Activated T-cell treated with anti-CD3 and anti-CD28 coated beads, Interleukin-2, amount 50 U/mL, for 48 hours (primary cell): ENCODE measurements around the gene CYP46A1.

Experiments used
- DNase-seq, 2 experiments: peaks; one replicate each; pipeline ENCODE4 v3.0.0-alpha.2; 2020

The CYP46A1 gene

DNA sequence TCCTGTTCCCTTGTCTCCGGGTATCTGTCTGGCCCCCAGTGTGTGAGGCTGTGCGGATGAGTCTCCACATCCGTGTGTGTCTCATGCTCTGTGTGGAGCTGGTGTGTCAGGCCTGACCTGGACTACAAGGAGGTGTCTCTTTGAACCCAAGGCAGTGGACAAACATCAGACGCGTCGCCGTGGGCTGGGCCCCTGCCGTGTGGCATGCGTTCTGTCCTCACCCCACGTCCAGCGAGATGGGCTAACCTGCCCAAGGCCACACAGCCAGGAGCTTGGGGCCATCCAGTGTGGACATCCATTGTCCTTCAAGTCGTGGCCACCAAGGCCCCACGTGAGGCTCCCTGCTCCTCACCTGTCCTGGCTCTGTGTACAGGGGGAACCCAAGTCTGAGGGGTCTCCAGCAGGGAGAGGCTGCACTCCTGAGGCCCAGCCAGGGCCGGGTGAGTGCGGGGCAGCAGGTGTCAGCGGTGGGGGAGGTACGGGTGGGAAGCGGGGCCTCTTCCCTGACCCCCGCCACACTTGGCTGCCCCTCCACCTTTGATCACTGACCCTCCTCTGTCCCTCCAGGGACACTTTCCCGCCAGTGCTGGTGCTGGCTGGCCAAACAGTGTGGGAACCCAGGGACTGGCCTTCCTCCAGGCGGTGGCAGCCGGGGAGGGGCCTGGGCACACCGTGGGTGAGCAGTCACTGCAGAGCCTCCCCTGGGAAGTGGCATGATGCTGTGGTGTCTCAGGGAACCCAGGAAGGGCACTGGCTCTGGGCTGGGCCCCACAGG lies 48.5 kb downstream of the CYP46A1 start:
- no peak for DNase-seq

DNA sequence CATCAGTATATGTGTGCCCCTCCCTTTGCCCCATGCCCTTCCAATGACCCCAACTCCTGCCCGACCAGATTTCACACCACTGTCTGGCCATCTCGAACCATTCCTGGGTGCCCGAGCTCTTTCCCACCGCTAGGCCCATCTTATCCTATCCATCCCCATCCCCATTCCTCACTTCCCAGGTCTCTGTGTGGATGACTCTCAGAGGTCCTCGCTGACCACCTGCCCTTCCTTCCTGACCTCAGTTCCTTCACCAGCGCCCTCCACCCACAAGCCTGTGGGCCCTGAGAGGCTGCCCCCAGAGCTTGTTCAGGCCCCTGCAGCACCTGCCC lies 49.1 kb downstream of the CYP46A1 start:
- no peak for DNase-seq

DNA sequence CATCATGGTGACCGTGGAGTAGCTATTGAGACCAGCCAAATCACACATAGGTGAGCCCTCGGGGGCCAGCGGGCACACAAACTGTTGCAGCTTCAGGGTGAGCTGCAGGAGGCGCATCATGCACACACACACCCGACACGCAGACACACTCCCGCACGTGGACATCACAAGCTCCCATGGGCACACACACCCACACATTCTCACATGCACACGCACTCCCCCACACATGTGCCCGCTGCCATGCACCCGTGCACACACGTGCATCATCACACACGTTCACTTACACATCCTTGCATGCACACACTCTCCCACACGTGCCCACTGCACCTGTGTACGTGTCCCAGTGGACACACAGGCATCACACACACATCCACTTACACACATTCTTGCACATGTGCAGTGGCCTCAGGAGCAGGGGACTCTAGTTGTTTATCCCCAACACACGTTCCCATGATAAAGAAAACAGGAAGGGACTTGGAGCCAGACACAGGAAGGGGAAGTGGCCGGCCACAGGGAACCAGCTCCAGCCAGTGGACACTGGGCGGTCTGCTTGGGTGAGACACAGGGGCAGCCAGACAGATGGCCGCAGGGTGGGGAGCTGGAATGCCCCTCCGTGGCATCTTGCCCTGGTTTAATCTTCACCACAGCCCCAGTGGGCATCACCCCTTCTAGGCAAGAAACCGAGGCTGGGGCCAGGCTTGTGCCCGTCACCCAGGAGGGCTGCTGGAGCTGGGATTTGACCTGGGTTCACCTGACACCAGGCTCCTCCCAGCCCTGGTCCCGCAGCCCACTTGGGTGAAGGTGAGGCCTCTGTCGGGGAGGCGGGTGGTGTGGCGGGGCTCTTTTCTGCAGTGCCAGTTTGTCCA lies 49.7 kb downstream of the CYP46A1 start:
- DNase-seq: no peak

DNA sequence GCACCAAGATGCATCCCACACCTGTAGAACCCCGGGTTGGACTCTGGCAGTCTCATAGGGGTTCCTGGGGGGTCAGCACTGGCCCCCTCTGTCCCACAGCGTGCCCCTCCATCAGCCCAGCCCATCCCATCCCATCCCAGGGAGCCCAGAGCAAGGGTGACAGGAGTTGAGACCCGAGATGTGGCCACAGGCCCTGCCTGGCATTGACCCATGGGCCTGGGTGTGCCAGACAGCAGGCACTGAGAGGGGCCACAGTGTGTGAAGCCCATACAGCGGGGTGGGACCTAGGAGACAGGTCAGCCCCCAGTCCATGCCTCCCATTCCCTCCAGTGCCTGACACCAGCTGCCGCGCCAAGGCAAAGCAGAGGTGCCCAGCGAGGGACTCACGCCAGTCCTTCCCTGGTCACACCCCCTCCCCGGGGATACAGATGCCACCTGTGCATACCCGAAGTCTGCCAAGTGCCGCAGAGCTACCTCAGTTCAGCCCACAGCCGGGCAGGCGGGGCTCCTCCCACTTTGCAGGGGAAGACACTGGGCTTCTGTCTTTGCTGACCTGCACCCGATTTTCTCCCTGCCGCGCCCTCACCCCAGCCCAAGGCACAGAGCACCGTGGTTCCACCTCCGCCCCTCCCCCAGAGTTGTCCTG lies 50.4 kb downstream of the CYP46A1 start:
- no peak for DNase-seq

DNA sequence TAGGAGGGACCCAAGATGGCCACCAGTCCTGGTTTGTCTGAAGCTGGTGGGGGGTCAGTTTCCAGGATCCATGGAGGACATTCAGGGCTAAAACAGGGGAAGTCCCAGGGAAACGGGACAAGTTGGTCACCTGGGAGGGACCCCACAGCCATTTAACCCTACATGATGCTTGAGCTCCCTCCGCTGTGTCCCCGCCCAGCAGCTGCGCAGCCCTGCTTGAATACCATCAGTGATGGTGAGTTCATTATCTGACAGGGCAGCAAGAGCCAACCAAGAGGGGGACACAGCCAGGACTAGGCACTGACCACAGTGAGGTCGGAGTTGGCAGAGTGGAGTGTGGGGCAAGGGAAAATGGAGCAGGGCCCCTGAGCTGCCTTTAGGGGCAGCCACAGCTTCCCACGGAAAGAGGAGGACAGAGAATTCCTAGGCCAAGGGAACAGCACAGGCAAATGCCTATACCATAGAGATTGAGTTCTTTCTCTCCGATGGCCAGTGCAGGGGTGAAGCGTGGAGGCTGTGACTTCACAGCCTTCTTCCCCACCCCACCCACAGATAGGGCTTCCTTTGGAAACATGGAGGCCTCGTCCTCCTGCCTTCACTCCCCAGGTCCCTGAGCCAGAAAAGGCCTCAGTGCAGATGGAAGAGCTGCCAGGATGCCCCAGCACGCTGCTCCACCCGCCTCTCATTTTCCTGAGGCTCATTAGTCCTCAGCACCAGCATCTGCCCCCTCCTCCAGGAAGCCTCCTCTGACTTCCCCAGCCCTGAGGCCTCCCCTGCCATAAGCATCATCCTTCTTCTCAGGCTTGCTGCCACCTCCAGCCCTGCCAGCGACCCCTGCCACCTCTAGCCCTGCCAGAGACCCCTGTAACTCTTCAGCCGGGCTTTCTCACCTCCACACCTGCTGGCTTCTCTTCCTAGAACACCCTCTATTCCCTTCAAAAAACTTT lies 51.4 kb downstream of the CYP46A1 start:
- DNase-seq: no peak

DNA sequence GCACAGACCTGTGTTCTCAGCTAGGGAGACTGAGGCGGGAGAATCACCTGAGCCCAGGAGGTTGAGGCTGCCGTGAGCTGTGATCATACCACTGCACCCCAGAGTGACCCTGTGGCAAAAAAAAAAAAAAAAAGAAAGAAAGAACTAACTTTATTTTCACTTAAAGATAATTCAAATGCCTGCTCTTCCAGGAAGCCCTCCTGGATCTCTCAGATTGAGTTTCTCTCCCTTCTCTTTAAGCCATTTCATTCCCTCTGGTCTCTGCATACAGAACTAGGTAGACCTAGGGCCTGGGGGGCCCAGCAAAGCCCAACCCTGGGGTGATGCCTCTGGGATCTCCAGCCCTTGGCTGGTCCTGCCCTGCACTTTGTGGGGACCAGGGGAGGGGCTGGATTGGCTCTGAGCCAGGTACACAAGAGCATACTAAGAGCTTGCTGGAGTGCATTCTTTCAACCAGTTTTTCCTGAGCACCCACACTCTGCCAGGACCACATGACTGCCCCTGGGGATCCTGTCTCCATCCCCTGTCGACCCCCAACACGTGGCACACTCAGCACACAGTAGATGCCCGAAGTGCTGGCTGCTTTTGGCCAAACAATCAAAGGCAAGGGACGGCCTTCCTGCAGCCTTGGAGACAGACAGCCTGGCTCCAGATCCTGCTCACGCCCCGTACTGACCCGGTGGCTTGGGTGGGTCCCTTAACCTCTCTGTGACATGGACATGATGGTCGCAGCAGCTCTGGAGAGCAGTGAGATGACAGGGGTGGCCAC lies 52.7 kb downstream of the CYP46A1 start:
- DNase-seq: no peak

DNA sequence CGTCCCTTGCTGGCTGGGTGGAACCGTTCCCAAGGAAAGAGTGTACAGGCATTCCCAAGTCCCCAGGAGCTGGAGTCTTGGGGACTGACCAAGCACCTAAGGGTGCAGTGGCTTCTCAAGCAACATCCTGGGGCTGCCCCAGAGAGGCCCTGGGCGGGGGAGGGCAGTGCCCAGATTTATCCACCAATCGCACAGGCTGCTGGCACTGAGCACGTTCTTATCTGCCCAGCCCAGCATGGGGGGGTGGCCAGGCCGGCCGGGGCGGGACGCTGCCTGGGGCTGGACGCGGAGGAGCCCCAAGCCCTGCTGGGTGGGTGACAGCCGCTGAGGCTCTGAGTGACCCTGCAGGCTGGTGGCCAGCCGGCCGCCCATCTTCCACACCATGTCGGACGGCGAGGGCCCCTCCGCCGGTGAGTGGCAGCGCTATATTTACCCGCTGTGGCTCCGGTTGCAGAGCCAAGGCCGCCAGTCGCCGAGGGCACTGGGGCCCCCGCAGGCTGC lies 53.4 kb downstream of the CYP46A1 start:
- DNase-seq: no peak

DNA sequence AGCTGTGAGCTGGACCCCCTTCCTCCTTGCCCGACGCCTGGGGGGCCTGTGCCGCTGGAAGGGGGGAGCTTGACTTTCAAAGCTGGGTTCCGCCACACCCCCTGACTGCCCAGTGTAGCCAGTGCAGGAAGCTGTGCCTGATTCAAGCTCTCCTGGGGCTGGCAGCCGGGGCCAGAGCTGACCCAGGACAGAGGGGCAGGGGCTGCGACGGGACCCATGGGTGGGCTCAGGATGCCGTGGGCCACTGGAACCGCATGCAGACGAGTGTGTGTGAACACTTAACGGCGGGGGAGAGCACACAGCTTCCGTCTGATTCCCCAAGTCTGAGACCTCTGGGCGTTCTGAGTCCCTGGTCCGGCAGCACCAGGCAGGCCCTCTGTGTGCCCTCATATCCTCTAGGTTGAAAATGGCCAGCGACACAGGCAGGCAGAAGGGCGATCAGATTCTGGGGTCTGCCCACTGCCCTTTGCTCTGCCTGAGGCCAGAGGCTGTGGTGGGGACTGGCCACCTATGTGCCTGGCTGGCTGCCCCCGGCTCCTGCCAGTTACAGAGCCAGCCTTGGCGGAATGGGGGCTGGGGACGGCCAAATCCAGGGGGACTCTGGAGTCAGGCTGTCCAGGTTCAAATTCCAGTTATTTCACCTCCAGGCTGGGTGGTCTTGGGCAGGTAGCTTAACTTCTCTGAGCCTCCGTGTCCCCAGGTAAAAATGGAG lies 54.0 kb downstream of the CYP46A1 start:
- no peak for DNase-seq

DNA sequence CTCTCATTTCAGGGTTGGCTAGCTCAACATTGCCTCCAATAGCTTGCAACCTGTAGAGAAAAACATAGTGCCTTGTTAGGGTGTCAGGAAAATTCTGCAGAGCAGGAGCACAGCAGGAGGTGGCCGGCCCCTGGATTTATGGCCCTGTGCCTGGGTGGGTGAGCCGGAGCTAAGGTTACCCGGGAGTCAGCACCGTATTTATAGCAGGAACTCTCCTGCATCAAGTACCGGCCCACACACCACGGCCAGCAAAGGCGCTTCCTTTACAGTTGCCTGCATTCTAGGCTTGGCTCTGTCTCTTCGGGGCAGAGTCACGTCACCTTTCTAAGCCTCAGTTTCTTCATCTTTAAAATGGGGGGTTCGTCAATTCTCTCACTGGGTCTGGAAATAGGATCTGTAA lies 56.3 kb downstream of the CYP46A1 start:
- no peak for DNase-seq

DNA sequence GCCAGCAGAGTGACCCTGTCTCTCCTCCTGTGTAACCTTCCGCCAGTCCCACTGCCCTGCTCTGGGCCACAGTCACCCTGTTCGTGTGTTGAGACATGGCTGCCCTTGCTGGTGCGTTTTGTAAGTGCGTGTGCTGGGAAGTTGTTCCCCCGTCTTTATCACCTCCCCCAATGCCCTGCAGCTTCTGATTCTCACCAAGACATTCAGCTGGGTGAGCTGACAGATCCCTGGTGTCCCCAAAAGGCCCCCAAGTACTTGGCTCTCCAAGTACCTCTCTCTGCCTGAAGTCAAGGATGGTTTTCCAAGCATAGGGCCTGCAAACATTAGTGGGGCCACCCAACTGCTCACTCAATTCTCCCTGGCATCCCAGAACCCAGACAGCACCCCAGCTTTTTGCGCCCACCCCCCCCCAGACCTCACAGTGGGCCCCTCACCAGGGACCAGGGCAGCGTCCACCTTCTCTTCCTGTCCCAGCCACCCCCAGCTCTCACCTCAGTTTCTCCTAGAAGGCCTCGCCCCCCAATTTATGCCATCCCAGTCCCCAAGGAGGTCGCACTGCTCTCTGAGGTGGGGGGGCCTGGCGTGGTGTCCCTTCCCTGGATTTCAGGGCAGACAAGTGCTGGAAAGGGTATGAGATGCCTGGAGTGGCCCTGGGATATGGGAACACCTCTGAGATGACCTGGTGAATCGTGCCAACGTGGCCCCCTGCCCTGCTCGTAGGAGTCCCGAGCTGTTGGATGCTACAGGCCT lies 57.3 kb downstream of the CYP46A1 start:
- no peak for DNase-seq

DNA sequence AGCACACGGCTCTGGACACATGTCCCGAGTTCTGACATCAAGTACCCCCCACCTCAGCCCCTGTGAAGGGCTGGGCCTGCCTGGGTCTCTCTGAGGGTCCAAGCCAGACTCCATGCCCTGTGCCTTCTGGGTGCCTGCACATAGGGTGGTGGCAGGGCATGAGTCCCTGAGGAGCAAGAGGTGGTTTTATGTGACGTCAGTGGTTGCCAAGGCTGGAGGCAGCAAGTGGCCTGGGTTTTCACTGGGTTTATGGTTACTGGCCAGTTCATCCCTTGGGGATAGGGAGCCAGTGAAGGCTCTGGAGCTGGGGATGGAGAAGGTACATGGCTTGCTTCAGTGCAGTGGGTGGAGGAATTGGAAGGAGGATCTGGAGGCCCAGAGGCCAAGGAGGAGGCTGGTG lies 58.0 kb downstream of the CYP46A1 start:
- DNase-seq: no peak

DNA sequence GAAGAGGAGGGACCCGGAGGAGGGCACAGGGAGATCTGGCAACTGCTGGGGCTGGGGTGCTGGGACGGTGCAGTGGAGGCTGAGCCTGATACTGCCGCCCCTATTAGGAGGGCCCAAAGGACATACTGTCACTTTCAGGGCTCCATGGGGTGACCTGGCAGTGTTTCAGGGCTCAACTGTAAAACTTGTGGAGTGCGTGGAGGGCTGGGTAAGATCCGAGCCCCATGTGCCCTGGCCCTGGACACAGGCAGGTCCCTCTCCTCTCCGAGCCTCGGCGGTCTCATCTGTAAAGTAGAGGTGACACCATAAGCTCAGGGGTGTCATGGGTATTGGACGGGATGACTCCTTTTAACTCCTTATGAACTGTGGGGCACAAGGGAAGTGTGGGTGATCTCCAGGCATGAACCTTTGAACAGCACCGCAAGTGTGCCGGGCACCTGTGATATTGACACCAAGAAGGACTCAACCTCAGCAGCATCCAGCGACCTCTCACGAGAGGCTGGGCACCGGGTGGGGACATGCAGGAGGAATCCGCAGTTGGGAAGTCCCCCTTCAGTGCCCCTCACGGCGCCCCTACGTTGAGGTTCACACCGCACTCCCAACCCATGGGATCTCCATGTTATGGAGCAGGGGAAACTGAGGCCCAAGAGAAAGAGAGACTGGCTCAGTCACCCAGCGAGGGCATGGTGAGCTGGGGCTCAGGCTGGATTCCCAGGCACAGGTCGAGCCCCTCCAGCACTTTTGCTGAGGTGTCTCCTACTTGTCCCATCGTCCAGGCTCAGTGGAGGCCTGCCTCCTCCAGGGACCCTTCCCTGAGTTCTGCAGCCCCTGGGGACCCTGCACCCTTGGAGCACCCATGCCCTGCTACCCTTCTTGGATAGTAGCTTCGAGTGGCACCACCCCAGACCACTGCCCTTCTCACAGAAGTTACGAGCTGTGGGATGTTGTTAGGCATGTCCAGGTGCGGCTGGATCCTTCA lies 58.7 kb downstream of the CYP46A1 start:
- no peak for DNase-seq

DNA sequence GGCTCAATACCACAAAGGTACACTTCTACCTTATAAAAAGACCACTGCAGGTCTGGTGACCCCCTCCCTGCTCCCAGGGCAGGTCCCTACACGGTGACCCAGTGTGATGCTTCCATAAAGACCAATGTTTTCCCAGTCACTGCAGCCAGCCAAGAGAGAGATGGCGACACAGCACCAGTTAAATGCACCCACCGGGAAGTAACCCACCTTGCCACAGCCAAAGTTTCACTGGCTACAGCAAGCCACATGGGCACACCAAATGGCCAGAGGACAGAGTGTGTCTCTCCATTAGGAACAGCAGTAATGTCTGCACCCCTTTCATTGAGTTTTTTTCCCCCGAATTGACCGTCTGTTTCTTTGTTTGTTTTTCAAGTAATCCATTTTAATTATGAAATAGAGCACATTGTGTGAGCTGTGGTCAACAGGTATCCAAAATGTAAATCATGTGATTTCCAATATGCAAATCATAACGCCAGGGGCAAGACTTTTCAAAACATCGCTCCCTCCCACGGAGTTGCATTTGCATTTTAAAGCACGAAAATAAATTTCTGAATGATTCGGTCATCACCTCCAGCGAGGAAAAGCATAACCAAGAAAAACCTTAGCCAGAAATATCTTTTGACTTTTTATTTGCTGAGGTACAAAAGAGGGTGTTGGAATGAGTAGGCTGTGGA lies 60.2 kb downstream of the CYP46A1 start:
- DNase-seq: no peak

DNA sequence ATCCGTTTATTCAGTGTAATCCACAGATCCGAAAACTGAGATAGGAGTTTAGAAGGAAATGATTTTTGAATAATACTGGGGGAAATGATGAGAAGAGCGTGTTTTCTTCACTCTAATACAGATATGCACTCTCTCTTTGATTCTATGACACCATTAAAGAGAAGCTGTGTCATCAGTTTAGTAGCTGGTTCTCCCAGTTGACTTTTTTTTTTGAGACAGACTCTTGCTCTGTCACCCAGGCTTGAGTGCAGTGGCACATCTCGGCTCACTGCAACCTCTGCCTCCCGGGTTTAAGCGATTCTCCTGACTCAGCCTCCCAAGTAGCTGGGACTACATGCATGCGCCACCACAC lies 60.8 kb downstream of the CYP46A1 start:
- no peak for DNase-seq

DNA sequence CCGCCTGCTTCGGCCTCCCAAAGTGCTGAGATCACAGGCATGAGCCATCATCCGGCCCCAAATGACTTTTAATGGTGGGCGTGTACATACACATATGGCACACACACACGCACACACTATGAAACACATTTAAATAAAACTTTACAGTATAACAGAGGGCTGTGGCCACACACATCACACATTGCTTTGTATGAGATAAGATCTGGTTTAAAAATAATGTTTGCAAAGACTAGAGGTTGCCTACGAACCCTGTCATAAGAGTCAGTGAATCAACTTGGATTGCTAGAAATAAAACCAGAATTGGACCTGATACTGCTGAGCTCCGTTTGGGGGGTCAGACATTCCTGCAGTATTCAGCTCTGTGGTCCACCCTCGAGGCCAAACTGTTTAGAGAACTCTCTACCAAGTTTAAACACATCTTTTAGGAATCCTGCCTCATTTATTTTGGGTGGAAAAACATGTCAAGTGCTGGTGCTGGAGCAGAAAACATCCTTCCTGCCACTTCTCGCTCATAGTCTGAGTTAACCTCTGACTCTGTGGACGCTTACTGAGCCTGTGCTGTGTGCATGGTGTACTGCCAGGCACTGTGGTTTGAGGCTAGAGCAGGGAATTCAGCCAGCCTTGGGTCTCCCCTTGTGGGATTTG lies 61.3 kb downstream of the CYP46A1 start:
- DNase-seq: no peak

DNA sequence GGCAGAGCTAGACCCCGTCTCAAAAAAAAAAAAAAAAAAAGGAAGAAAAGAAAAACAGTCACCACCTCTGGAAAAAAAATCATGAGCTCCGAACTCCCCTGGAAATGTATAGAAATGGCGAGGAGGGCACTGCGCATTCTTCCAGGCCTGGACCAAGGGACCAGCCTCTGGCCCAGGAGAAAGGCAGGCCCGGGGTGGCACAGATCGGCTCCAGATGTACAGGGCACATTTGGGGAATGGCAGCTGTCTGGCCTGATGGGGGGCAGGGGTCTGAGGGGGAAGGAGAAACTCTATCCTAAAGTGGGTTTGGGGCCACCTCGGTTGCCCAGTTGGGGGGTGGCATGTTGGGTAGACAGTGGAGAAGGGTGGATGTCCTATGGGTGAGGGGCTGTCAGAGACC lies 63.1 kb downstream of the CYP46A1 start:
- no peak for DNase-seq

DNA sequence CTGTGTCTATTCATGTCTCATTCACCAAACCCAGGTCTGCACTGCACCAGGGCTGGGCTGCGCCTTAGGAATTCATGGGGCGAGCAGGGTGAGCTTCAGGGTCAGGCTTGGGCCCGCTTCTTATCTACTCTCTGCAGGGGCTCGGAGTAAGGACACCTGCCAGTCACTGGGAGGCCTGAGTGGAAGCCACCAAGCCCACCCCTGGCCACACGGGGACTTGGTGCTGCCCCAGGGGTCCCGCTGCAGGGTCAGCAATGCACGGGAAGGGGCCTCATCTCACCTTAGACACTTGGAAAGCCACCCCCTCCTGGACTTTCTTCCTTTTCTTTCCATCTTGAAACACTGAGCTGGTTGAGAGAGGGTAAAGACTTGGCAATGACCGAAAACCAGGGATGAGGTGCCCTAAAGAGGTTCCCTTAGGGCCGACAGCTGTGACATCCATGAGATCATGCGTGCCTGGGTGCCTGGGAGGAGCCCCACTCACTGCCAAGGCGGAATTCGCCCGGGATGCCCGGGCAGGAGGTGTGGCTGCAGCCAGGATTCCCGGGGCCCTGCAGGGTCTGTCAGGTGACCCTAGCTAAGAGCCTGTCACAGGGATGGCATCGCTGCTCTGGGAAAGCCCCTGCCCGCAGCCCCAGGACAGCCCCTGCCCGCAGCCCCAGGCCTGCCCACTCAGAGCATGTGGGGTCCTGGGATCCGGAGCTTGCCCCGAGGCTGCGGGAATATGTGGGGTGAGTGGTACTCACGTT lies 63.7 kb downstream of the CYP46A1 start:
- no peak for DNase-seq
